H1 (cell line): ENCODE results near the gene AIF1L. TPM values are rescaled to one million over a fixed set of nuclear protein-coding genes. Genes with fewer than 3 reads are reported as not detected.

Source experiments
- BCL11A ChIP-seq, 2 experiments: IDR thresholded peaks; one replicate each; pipeline ENCODE4 v1.6.1; 2011; ENCODE audit warnings: low read depth in 2 of 2, low read length in 2 of 2, mild to moderate bottlenecking in 2 of 2
- CEBPB ChIP-seq: IDR thresholded peaks from 2 replicates; pipeline ENCODE4 v1.6.1; 2012; ENCODE audit warnings: low read depth, low read length
- EGR1 ChIP-seq: IDR thresholded peaks from 2 replicates; pipeline ENCODE4 v1.6.1; 2011; ENCODE audit warnings: low read depth, low read length, borderline replicate concordance
- NANOG ChIP-seq: IDR thresholded peaks from 2 replicates; pipeline ENCODE4 v1.6.1; 2011; ENCODE audit warnings: low read length, low read depth, mild to moderate bottlenecking, inconsistent platforms; ENCODE audit not compliant: insufficient read depth, poor library complexity, severe bottlenecking
- PHF8 ChIP-seq: fragments of 200-600 bp; sonication (generic); conservative IDR thresholded peaks from 2 replicates; pipeline ENCODE4 v1.7.1; 2012; ENCODE audit warnings: low read depth, mild to moderate bottlenecking, inconsistent platforms, low read length, moderate library complexity
- POLR2AphosphoS5 ChIP-seq: IDR thresholded peaks from 2 replicates; pipeline ENCODE4 v1.6.1; 2011; ENCODE audit warnings: low read depth, low read length
- polyA plus RNA-seq, 7 experiments: library from polyadenylated mRNA; depleted of rRNA in 3 of 7; stranded (reverse) in 5 of 7; unstranded in 2 of 7; fragments of >200 nt in 5 of 7; fragments of 200-250 nt in 2 of 7; gene quantifications; 1 replicate in 5 of 7; 2 replicates in 1 of 7; 4 replicates in 1 of 7; pipeline versions ENCODE4 v1.2.1 to v1.2.3, GENCODE V29; 2011 to 2013; ENCODE audit warnings: missing spikeins in 2 of 7, mixed read lengths in 2 of 7
- total RNA-seq: library from RNA; stranded (reverse); fragmentation: NEBNext Ultra II Directional; extraction: Animal tissue kit (Norgen Biotek cat#: 25700); gene quantifications from 2 replicates; pipeline ENCODE4 v1.2.1, GENCODE V29; 2021
- TF ChIP-seq, protein P1 (sequence below): fragments of 300-600 bp; sonication (generic); IDR thresholded peaks from 2 replicates; pipeline ENCODE4 v1.7.1; 2012; ENCODE audit warnings: low read length, moderate library complexity, mild to moderate bottlenecking, inconsistent platforms; ENCODE audit not compliant: insufficient replicate concordance
- TF ChIP-seq, protein P2 (sequence below): IDR thresholded peaks from 2 replicates; pipeline ENCODE4 v1.6.1; 2011; ENCODE audit warnings: low read length, improper control_type of control experiment

AIF1L gene
- total and polyA plus RNA-seq, 2 of the 8 experiments (the other 6 are each of a cell fraction or from before 2014, with no cell fraction given) = 70.7 to 149 TPM

DNA sequence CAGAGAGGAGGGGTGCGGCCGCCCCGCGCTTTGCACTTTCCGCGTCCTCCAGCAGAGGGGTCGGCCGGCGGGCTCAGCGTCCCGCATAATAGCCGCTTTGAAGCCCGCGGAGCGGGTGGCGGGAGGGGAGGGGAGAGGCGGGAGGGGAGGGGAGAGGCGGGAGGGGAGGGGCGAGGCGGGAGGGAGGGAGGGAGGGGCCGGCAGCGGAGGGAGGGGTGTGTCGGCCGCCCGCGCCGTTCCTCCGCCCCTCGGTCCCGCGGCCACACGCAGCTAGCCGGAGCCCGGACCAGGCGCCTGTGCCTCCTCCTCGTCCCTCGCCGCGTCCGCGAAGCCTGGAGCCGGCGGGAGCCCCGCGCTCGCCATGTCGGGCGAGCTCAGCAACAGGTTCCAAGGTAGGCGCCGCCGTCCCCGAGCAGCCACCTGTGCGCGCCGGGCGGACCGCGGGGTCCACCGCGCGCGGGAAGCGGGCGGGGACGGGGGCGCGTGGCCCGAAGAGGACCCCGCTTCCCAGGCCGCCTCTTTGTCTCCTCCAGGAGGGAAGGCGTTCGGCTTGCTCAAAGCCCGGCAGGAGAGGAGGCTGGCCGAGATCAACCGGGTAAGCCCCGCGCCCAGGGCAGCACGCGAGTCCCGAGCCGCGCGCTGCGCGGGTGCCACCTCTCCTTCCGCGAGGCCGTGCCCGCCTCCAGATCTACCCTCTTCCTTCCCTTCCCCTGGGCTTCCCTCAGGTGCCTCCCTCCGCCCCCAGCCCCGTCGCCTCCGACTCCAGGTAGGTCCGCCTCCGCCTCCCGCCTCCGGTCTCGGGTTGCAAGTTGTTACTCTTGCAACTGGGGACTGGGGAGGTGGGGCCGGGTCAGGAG is at the start of gene AIF1L (continued):
- TF ChIP-seq, protein P1, sequence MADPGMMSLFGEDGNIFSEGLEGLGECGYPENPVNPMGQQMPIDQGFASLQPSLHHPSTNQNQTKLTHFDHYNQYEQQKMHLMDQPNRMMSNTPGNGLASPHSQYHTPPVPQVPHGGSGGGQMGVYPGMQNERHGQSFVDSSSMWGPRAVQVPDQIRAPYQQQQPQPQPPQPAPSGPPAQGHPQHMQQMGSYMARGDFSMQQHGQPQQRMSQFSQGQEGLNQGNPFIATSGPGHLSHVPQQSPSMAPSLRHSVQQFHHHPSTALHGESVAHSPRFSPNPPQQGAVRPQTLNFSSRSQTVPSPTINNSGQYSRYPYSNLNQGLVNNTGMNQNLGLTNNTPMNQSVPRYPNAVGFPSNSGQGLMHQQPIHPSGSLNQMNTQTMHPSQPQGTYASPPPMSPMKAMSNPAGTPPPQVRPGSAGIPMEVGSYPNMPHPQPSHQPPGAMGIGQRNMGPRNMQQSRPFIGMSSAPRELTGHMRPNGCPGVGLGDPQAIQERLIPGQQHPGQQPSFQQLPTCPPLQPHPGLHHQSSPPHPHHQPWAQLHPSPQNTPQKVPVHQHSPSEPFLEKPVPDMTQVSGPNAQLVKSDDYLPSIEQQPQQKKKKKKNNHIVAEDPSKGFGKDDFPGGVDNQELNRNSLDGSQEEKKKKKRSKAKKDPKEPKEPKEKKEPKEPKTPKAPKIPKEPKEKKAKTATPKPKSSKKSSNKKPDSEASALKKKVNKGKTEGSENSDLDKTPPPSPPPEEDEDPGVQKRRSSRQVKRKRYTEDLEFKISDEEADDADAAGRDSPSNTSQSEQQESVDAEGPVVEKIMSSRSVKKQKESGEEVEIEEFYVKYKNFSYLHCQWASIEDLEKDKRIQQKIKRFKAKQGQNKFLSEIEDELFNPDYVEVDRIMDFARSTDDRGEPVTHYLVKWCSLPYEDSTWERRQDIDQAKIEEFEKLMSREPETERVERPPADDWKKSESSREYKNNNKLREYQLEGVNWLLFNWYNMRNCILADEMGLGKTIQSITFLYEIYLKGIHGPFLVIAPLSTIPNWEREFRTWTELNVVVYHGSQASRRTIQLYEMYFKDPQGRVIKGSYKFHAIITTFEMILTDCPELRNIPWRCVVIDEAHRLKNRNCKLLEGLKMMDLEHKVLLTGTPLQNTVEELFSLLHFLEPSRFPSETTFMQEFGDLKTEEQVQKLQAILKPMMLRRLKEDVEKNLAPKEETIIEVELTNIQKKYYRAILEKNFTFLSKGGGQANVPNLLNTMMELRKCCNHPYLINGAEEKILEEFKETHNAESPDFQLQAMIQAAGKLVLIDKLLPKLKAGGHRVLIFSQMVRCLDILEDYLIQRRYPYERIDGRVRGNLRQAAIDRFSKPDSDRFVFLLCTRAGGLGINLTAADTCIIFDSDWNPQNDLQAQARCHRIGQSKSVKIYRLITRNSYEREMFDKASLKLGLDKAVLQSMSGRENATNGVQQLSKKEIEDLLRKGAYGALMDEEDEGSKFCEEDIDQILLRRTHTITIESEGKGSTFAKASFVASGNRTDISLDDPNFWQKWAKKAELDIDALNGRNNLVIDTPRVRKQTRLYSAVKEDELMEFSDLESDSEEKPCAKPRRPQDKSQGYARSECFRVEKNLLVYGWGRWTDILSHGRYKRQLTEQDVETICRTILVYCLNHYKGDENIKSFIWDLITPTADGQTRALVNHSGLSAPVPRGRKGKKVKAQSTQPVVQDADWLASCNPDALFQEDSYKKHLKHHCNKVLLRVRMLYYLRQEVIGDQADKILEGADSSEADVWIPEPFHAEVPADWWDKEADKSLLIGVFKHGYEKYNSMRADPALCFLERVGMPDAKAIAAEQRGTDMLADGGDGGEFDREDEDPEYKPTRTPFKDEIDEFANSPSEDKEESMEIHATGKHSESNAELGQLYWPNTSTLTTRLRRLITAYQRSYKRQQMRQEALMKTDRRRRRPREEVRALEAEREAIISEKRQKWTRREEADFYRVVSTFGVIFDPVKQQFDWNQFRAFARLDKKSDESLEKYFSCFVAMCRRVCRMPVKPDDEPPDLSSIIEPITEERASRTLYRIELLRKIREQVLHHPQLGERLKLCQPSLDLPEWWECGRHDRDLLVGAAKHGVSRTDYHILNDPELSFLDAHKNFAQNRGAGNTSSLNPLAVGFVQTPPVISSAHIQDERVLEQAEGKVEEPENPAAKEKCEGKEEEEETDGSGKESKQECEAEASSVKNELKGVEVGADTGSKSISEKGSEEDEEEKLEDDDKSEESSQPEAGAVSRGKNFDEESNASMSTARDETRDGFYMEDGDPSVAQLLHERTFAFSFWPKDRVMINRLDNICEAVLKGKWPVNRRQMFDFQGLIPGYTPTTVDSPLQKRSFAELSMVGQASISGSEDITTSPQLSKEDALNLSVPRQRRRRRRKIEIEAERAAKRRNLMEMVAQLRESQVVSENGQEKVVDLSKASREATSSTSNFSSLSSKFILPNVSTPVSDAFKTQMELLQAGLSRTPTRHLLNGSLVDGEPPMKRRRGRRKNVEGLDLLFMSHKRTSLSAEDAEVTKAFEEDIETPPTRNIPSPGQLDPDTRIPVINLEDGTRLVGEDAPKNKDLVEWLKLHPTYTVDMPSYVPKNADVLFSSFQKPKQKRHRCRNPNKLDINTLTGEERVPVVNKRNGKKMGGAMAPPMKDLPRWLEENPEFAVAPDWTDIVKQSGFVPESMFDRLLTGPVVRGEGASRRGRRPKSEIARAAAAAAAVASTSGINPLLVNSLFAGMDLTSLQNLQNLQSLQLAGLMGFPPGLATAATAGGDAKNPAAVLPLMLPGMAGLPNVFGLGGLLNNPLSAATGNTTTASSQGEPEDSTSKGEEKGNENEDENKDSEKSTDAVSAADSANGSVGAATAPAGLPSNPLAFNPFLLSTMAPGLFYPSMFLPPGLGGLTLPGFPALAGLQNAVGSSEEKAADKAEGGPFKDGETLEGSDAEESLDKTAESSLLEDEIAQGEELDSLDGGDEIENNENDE = no peak
- TF ChIP-seq EGR1 (peak; percentile 35; the same call in 1 of the 2 replicates), POLR2AphosphoS5 (peak; percentile 79), CEBPB (no peak), PHF8 (peak; percentile 82), BCL11A (IDR thresholded peaks at IDR 0.05; ENCODE audit: low read depth in 2 of 2, low read length in 2 of 2) (no peak), NANOG (peak; percentile 60)
- TF ChIP-seq, protein P2, sequence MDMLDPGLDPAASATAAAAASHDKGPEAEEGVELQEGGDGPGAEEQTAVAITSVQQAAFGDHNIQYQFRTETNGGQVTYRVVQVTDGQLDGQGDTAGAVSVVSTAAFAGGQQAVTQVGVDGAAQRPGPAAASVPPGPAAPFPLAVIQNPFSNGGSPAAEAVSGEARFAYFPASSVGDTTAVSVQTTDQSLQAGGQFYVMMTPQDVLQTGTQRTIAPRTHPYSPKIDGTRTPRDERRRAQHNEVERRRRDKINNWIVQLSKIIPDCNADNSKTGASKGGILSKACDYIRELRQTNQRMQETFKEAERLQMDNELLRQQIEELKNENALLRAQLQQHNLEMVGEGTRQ = no peak; the same call in 1 of the 2 replicates
